RWPE1 (cell line): ENCODE results near the gene VWDE.

Experiments used
- CTCF ChIA-PET: fragments of 350-600 bp; sonication (Branson Sonifier 250); formaldehyde crosslinking; extraction: SDS; loops from one replicate; lab custom pipeline; 2021; lab: Yijun Ruan, JAX
- POLR2A ChIA-PET: fragments of 400-600 bp; formaldehyde crosslinking; extraction: SDS; loops from one replicate; lab custom pipeline; 2020; ENCODE audit warnings: antibody characterized with exemption; ENCODE audit not compliant: low non-redundant PET; lab: Yijun Ruan, JAX
- DNase-seq: peaks from one replicate; pipeline ENCODE4 v3.0.0; 2012; ENCODE audit warnings: low spot score
- H3K27ac ChIP-seq: fragments of 450-650 bp; 2 replicates; pipeline ENCODE4 v1.5.1; 2017
- TF ChIP-seq, protein P1 (sequence below): fragments of 450-650 bp; conservative IDR thresholded peaks from 2 replicates; pipeline ENCODE4 v1.5.1; 2017; ENCODE audit warnings: low read depth, mild to moderate bottlenecking

Gene VWDE

DNA sequence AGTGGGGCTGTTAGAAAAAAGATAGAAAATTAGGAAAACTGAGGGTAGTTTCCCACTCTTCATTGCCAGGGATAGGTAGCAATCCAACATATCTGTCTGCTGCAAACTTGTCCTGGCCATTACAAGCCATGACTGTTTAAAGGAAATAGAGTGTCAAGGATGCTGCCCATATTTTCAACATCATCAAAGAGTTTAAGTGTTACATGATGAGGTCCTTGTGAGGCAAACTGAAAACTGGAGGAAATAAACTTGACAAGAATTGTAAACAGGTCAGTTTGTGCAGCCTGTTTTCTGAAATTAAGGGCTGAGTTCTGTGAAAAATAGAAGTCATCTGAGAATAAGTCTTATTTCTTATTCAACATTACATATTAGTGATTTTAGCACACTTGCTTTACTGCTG is 78.0 kb downstream of the VWDE start:
- no peak overlapping the region for H3K27ac ChIP-seq
- ChIA-PET CTCF (no interaction called here), POLR2A (no interaction called here)
- TF ChIP-seq, protein P1, sequence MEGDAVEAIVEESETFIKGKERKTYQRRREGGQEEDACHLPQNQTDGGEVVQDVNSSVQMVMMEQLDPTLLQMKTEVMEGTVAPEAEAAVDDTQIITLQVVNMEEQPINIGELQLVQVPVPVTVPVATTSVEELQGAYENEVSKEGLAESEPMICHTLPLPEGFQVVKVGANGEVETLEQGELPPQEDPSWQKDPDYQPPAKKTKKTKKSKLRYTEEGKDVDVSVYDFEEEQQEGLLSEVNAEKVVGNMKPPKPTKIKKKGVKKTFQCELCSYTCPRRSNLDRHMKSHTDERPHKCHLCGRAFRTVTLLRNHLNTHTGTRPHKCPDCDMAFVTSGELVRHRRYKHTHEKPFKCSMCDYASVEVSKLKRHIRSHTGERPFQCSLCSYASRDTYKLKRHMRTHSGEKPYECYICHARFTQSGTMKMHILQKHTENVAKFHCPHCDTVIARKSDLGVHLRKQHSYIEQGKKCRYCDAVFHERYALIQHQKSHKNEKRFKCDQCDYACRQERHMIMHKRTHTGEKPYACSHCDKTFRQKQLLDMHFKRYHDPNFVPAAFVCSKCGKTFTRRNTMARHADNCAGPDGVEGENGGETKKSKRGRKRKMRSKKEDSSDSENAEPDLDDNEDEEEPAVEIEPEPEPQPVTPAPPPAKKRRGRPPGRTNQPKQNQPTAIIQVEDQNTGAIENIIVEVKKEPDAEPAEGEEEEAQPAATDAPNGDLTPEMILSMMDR: no peak
- no peak for DNase-seq

GRCh38 chr7:12323415-12323814 is 80.2 kb downstream of the VWDE start:
- CTCF ChIA-PET: interaction anchor here (1.1 kb wide), 1 partner anchor 486 kb away, joined by 5 read pairs; no protein-coding TSS in a partner anchor
- no peak for DNase-seq
- H3K27ac ChIP-seq: no peak overlapping the region
- POLR2A ChIA-PET: no interaction called here
- TF ChIP-seq, protein P1: no peak

- ChIA-PET CTCF (interaction anchor here (0.6 to 1.2 kb wide), 8 partner anchors 14 to 487 kb away, joined by 3 to 5 read pairs (median 4); no protein-coding TSS in a partner anchor), POLR2A (no interaction called here)
- no peak overlapping the region for H3K27ac ChIP-seq
- TF ChIP-seq, protein P1: no peak
- no peak for DNase-seq
Measured at GRCh38 chr7:12322903-12323300, 80.8 kb downstream of the VWDE start.

DNA sequence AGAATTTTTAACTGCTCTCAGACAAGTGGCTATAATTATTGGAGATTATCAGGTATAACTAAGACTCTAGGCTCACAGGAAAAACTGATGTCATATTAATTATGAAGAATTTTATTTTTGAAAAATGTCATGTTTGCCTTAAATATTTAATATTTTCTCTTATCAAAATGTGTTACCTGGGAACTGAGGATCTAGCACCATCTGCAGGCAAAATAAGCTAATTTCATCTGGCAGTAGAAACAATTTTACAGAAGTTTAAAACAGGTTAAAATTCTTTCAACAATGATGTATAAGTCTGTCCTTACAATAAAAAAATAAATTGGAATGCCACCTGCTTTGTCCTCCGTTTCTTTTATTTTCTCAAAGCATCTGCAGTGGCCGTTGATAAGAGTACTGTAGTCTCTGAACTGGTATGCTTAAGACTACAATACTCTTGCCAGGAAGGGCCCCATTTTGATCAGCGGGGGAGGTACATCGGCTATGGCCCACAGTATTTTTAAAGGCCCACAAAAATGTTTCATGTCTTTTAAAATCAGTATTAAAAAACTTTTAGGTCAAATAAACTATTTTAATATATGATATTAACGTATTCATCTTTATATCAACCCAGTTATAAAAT is 81.3 kb downstream of the VWDE start:
- ChIA-PET CTCF (interaction anchor here (0.6 to 1.2 kb wide), 9 partner anchors 14 to 491 kb away, joined by 3 to 5 read pairs (median 4); partner anchors contain the start of gene THSD7A), POLR2A (no interaction called here)

DNA sequence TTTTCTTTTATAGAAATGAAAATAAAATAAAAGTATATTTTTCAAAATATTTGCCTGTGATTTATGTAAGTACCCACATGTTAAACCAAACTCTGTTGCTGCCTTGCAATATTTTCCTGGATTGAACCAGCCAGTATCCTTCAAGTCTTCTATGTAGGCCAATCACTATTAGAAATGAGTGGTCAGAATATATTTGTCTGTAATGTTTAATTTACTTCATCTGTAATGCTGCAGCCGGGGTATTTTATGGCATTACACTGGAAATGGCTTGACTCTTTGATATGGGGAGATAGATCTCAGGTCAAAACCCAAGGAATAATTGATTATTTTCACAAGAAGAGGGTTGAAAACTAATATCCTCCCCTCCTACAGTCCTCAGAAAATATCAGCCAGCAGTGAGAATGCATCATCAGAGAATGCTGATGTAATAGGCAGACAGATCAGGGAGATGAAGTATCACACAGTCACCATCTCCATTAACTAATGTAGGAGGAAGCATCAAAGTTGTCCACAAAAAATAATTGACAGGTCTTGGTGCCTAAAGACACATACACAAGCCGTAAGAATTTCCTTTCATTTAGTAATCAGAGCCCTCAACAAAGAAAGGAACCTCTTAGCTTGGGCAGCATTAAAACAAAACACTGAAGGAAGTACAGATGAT is 82.5 kb downstream of the VWDE start:
- CTCF ChIA-PET: no interaction called here
- POLR2A ChIA-PET: no interaction called here
- TF ChIP-seq, protein P1: no peak
- no peak for DNase-seq
- no peak overlapping the region for H3K27ac ChIP-seq

More for the DNA sequence above, 81.3 kb downstream of the VWDE start:
- DNase-seq: no peak
- no peak overlapping the region for H3K27ac ChIP-seq
- TF ChIP-seq, protein P1: peak; percentile 87

DNA sequence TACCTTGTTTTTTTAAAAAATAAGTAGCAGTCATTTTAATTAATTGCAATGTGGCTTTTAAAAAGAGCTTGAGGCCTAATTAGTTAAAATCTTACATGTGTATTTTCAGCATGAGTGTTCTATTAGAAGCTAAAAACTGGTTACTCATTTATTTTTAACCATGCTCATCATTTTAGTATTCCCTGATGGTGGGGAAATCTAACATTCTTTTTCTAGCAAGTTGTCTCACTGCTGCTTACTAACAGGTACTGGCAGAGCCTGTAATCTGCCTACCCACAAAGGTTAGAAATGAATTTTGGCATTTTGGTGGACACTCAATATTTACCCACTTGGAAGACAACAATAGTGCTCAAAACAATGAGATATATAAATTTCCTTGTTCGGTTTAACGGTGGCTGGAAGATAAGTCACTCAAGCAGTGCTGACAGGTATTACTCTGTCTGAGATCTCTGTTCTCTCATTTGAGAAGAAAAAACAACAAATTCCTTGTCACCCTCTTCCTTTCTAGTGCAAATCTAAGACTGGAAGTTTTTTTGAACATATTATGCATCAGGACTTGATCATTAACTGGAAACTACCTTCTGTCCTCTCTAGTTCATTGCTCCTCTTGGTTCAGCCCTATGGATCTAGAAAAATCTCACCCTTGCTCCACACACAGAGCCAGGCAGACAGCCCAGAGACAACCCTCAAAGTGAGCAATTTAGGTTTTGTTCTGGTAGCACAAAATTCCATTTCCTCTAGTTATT is 83.3 kb downstream of the VWDE start:
- no peak overlapping the region for H3K27ac ChIP-seq
- no peak for DNase-seq
- ChIA-PET CTCF (no interaction called here), POLR2A (no interaction called here)
- TF ChIP-seq, protein P1: no peak
